Posterior cingulate gyrus (tissue), 11 donors: ENCODE data around the gene SLC6A6.
A peak's percentile ranks its signal among the peaks of the same experiment; 100 is the strongest.
"Not testable (repeated sequence)": the region's sequence is repeated elsewhere in the genome, so short reads cannot be mapped to it uniquely, and the experiment has no call there.

Experiments
- DNase-seq, 10 donors: peaks; one replicate each; pipeline versions ENCODE4 v3.0.0 to v3.0.0-alpha.2; 2020 to 2021; ENCODE audit warnings: mixed read lengths in 3 of 10
- intact Hi-C: fragments of 100-400 bp; cut with DNase I; formaldehyde crosslinking; loops from one replicate; pipeline ENCODE4 v1.15.1; 2023

The SLC6A6 gene

GRCh38 chr3:14431452-14431916, 29.1 kb downstream of the SLC6A6 start:
- intact Hi-C loops = loop anchor here (5.0 kb wide), 1 partner anchor 36 kb away; no protein-coding TSS in a partner anchor
- peak in 2 of 10 donors; percentile 49 to 82 for DNase-seq

GRCh38 chr3:14431917-14432834, 29.8 kb downstream of the SLC6A6 start:
- DNase-seq = peak; percentile 69 to 97 (median 83)
- intact Hi-C loops = loop anchor here (5.0 kb wide), 1 partner anchor 35 kb away; no protein-coding TSS in a partner anchor

GRCh38 chr3:14433106-14433505, 30.7 kb downstream of the SLC6A6 start:
- intact Hi-C loops = loop anchor here (5.0 kb wide), 1 partner anchor 34 kb away; no protein-coding TSS in a partner anchor
- no peak for DNase-seq

- DNase-seq = peak in 1 of 10 donors; percentile 59
- intact Hi-C loops = loop anchor here (5.0 kb wide), 1 partner anchor 33 kb away; no protein-coding TSS in a partner anchor
Observed at GRCh38 chr3:14434126-14434497, 31.7 kb downstream of the SLC6A6 start.

GRCh38 chr3:14434498-14435151, 32.2 kb downstream of the SLC6A6 start:
- intact Hi-C loops = loop anchor here (5.0 kb wide), 1 partner anchor 33 kb away; no protein-coding TSS in a partner anchor
- peak in 2 of 10 donors; percentile 71 to 83 for DNase-seq

GRCh38 chr3:14435175-14436014, 33.0 kb downstream of the SLC6A6 start:
- intact Hi-C loops = no loop called here
- DNase-seq = peak in 4 of 10 donors; percentile 54 to 81 (median 58)

- intact Hi-C loops = no loop called here
- DNase-seq = no peak
Observed at GRCh38 chr3:14436954-14437281, 34.5 kb downstream of the SLC6A6 start.

GRCh38 chr3:14437705-14438104, 35.3 kb downstream of the SLC6A6 start:
- peak in 2 of 10 donors; percentile 59 to 64 for DNase-seq
- intact Hi-C loops = not testable (repeated sequence)

- DNase-seq = peak in 1 of 10 donors; percentile 1
- intact Hi-C loops = no loop called here
Observed at GRCh38 chr3:14438262-14438661, 35.9 kb downstream of the SLC6A6 start.

- peak in 3 of 10 donors; percentile 35 to 70 (median 64) for DNase-seq
- intact Hi-C loops = no loop called here
Observed at GRCh38 chr3:14438929-14439328, 36.5 kb downstream of the SLC6A6 start.

GRCh38 chr3:14439501-14440167, 37.2 kb downstream of the SLC6A6 start:
- intact Hi-C loops = no loop called here
- peak in 4 of 10 donors; percentile 38 to 89 (median 82) for DNase-seq

GRCh38 chr3:14440168-14440518, 37.7 kb downstream of the SLC6A6 start:
- DNase-seq = peak in 1 of 10 donors; percentile 37

GRCh38 chr3:14440531-14441239, 38.3 kb downstream of the SLC6A6 start:
- intact Hi-C loops = no loop called here
- DNase-seq = peak in 4 of 10 donors; percentile 48 to 91 (median 84)

More at GRCh38 chr3:14440168-14440518, 37.7 kb downstream of the SLC6A6 start:
- intact Hi-C loops = no loop called here

GRCh38 chr3:14441240-14441919, 39.0 kb downstream of the SLC6A6 start:
- peak in 2 of 10 donors; percentile 55 to 62 for DNase-seq
- intact Hi-C loops = no loop called here

- intact Hi-C loops = no loop called here
- DNase-seq = peak in 1 of 10 donors; percentile 19
Observed at GRCh38 chr3:14441920-14442300, 39.5 kb downstream of the SLC6A6 start.

- intact Hi-C loops = no loop called here
- DNase-seq = peak in 1 of 10 donors; percentile 1
Observed at GRCh38 chr3:14444380-14444779, 42.0 kb downstream of the SLC6A6 start.

GRCh38 chr3:14445773-14446172, 43.4 kb downstream of the SLC6A6 start:
- no peak for DNase-seq
- intact Hi-C loops = no loop called here

- intact Hi-C loops = no loop called here
Observed at GRCh38 chr3:14446988-14447570, 44.7 kb downstream of the SLC6A6 start.

More at GRCh38 chr3:14446988-14447570, 44.7 kb downstream of the SLC6A6 start:
- DNase-seq = peak in 1 of 10 donors; percentile 8
